MM.1S (cell line): ENCODE data around the gene SUCLA2.

ENCODE experiments used
- DNase-seq: peaks from one replicate; pipeline ENCODE4 v3.0.0-alpha.2; 2015
- H2AFZ ChIP-seq: fragments of 300-600 bp; sonication (generic); 2 replicates; pipeline ENCODE4 v1.6.0; 2016; ENCODE audit warnings: antibody characterized with exemption, low read length
- H3F3A ChIP-seq: fragments of 300-600 bp; sonication (generic); 2 replicates; pipeline ENCODE4 v1.6.1; 2016; ENCODE audit warnings: mild to moderate bottlenecking, antibody characterized with exemption, low read length, moderate library complexity, mixed read lengths; ENCODE audit not compliant: insufficient read depth
- H3K27ac ChIP-seq: fragments of 300-600 bp; sonication (generic); 2 replicates; pipeline ENCODE4 v1.5.1; 2016; ENCODE audit warnings: mild to moderate bottlenecking, low read length
- H3K27me3 ChIP-seq: fragments of 300-600 bp; sonication (generic); replicated peaks from 2 replicates; pipeline ENCODE4 v1.6.0; 2016; ENCODE audit warnings: low read length; ENCODE audit not compliant: insufficient read depth
- H3K36me3 ChIP-seq: fragments of 300-600 bp; sonication (generic); replicated peaks from 2 replicates; pipeline ENCODE4 v1.6.1; 2016; ENCODE audit warnings: mild to moderate bottlenecking, low read length, mixed read lengths; ENCODE audit not compliant: insufficient read depth
- H3K4me1 ChIP-seq: fragments of 300-600 bp; sonication (generic); 2 replicates; pipeline ENCODE4 v1.6.1; 2016; ENCODE audit warnings: low read length, mixed read lengths
- H3K4me2 ChIP-seq: fragments of 300-600 bp; sonication (generic); 2 replicates; pipeline ENCODE4 v1.6.0; 2016; ENCODE audit warnings: low read depth, low read length
- H3K4me3 ChIP-seq: fragments of 300-600 bp; sonication (generic); 2 replicates; pipeline ENCODE4 v1.5.1; 2016; ENCODE audit warnings: low read length, mixed read lengths
- H3K79me2 ChIP-seq: fragments of 300-600 bp; sonication (generic); 2 replicates; pipeline ENCODE4 v1.6.1; 2016; ENCODE audit warnings: mixed run types, low read length, mixed read lengths
- H3K9ac ChIP-seq: fragments of 300-600 bp; sonication (generic); 2 replicates; pipeline ENCODE4 v1.6.1; 2016; ENCODE audit warnings: low read length, mixed read lengths
- H3K9me2 ChIP-seq: fragments of 300-600 bp; sonication (generic); replicated peaks from 2 replicates; pipeline ENCODE4 v1.6.1; 2016; ENCODE audit warnings: mild to moderate bottlenecking, low read length, mixed read lengths; ENCODE audit not compliant: insufficient read depth
- H3K9me3 ChIP-seq: fragments of 300-600 bp; sonication (generic); replicated peaks from 2 replicates; pipeline ENCODE4 v1.6.1; 2016; ENCODE audit warnings: mild to moderate bottlenecking, low read length, mixed read lengths; ENCODE audit not compliant: insufficient read depth
- H4K20me1 ChIP-seq: fragments of 300-600 bp; sonication (generic); 2 replicates; pipeline ENCODE4 v1.6.1; 2016; ENCODE audit warnings: mild to moderate bottlenecking, low read length, moderate library complexity, mixed read lengths; ENCODE audit not compliant: insufficient read depth
- EZH2 ChIP-seq: fragments of 300-600 bp; sonication (generic); optimal IDR thresholded peaks from 2 replicates; pipeline ENCODE3; 2017; ENCODE audit warnings: low read depth, mild to moderate bottlenecking, antibody characterized with exemption, low read length, mixed read lengths
- EZH2phosphoT487 ChIP-seq: fragments of 300-600 bp; sonication (generic); IDR thresholded peaks from 2 replicates; pipeline ENCODE4 v1.6.1; 2018; ENCODE audit warnings: antibody characterized with exemption, low read length
- TF ChIP-seq, protein P1 (sequence below): fragments of 300-600 bp; sonication (generic); IDR thresholded peaks from 2 replicates; pipeline ENCODE4 v1.5.1; 2016; ENCODE audit warnings: antibody characterized with exemption, low read length, mixed read lengths

SUCLA2 gene

GRCh38 chr13:47983070-47983469 is 18.0 kb downstream of the SUCLA2 start:
- no peak for TF ChIP-seq EZH2
- TF ChIP-seq EZH2phosphoT487: no peak
- TF ChIP-seq, protein P1, sequence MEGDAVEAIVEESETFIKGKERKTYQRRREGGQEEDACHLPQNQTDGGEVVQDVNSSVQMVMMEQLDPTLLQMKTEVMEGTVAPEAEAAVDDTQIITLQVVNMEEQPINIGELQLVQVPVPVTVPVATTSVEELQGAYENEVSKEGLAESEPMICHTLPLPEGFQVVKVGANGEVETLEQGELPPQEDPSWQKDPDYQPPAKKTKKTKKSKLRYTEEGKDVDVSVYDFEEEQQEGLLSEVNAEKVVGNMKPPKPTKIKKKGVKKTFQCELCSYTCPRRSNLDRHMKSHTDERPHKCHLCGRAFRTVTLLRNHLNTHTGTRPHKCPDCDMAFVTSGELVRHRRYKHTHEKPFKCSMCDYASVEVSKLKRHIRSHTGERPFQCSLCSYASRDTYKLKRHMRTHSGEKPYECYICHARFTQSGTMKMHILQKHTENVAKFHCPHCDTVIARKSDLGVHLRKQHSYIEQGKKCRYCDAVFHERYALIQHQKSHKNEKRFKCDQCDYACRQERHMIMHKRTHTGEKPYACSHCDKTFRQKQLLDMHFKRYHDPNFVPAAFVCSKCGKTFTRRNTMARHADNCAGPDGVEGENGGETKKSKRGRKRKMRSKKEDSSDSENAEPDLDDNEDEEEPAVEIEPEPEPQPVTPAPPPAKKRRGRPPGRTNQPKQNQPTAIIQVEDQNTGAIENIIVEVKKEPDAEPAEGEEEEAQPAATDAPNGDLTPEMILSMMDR: no peak
- no peaks in the 10 kb centered on the region for H3K36me3 ChIP-seq

GRCh38 chr13:47976325-47976724 is 24.7 kb downstream of the SUCLA2 start:
- no peak overlapping the region for H2AFZ ChIP-seq
- H3K79me2 ChIP-seq: no peaks in the 10 kb centered on the region
- H3K36me3 ChIP-seq: peaks cover 4% of the 10 kb centered on the region
- H4K20me1 ChIP-seq: no peaks in the 10 kb centered on the region
- no peaks in the 10 kb centered on the region for H3K9me2 ChIP-seq
- no peaks in the 10 kb centered on the region for H3K9me3 ChIP-seq
- H3K4me3 ChIP-seq: no peak overlapping the region
- H3K27ac ChIP-seq: no peak overlapping the region
- TF ChIP-seq, protein P1: no peak
- TF ChIP-seq EZH2 (no peak), EZH2phosphoT487 (no peak)
- H3F3A ChIP-seq: no peaks in the 10 kb centered on the region
- H3K27me3 ChIP-seq: no peaks in the 10 kb centered on the region
- no peaks in the 10 kb centered on the region for H3K4me1 ChIP-seq
- no peak overlapping the region for H3K9ac ChIP-seq
- DNase-seq: no peak
- H3K4me2 ChIP-seq: no peak overlapping the region

More at GRCh38 chr13:47983070-47983469, 18.0 kb downstream of the SUCLA2 start:
- H3F3A ChIP-seq: no peaks in the 10 kb centered on the region
- no peaks in the 10 kb centered on the region for H3K27me3 ChIP-seq
- H3K9me3 ChIP-seq: no peaks in the 10 kb centered on the region
- no peaks in the 10 kb centered on the region for H3K9me2 ChIP-seq
- H3K4me3 ChIP-seq: no peak overlapping the region
- H3K4me2 ChIP-seq: no peak overlapping the region
- no peaks in the 10 kb centered on the region for H3K4me1 ChIP-seq
- no peak for DNase-seq
- H3K27ac ChIP-seq: no peak overlapping the region
- H3K79me2 ChIP-seq: no peaks in the 10 kb centered on the region
- no peaks in the 10 kb centered on the region for H4K20me1 ChIP-seq
- no peak overlapping the region for H3K9ac ChIP-seq
- H2AFZ ChIP-seq: no peak overlapping the region

- Histone ChIP-seq H3K4me2 (no peak overlapping the region), H3K79me2 (no peaks in the 10 kb centered on the region), H3F3A (no peaks in the 10 kb centered on the region), H3K27me3 (no peaks in the 10 kb centered on the region), H3K4me3 (no peak overlapping the region), H3K4me1 (no peaks in the 10 kb centered on the region), H3K9me3 (no peaks in the 10 kb centered on the region), H2AFZ (no peak overlapping the region), H3K27ac (no peak overlapping the region), H3K9ac (no peak overlapping the region), H4K20me1 (no peaks in the 10 kb centered on the region), H3K9me2 (no peaks in the 10 kb centered on the region), H3K36me3 (no peaks in the 10 kb centered on the region)
- no peak for DNase-seq
- TF ChIP-seq EZH2phosphoT487: no peak
- TF ChIP-seq, protein P1: no peak
- TF ChIP-seq EZH2: no peak
These were observed 36.2 kb downstream of the SUCLA2 start for GRCh38 chr13:47964863-47965262.
